Measurements from ENCODE around the gene MAP3K13.

DNA sequence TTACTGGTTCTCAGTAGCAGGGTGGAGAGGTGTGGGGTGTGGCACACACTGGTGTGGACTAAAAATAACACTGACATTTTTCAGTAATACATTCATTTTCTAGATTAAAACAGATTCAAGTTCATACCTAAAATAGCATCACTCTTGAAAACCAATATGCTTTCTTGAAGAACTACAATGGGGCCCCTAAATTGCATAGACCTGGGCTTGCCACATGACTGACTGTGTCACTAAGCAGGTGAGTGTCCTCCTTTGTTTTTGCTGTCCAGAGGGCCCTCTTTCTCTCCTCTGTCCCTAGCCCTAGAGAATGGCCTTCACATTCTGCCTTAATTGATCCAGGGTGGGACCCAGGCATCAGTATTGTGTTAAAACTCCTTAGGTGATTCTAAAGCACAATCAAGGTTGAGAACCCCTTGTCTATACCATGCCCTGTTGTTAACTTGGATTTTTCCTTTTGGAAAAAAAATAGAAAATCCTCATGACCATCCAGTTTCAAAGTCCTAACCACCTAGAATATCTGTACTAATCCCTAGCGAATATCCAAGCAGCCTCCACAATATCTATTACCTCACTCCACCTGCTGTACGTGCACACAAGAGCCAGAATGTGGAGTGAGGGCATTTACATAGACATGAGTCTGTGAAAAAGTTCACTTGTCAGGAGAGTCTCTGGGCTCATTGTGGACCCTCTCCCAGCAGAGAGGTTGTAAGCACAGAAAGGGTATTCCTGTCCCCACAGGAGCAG is 154.6 kb downstream of the MAP3K13 start:
- TF ChIP-seq, protein P1, sequence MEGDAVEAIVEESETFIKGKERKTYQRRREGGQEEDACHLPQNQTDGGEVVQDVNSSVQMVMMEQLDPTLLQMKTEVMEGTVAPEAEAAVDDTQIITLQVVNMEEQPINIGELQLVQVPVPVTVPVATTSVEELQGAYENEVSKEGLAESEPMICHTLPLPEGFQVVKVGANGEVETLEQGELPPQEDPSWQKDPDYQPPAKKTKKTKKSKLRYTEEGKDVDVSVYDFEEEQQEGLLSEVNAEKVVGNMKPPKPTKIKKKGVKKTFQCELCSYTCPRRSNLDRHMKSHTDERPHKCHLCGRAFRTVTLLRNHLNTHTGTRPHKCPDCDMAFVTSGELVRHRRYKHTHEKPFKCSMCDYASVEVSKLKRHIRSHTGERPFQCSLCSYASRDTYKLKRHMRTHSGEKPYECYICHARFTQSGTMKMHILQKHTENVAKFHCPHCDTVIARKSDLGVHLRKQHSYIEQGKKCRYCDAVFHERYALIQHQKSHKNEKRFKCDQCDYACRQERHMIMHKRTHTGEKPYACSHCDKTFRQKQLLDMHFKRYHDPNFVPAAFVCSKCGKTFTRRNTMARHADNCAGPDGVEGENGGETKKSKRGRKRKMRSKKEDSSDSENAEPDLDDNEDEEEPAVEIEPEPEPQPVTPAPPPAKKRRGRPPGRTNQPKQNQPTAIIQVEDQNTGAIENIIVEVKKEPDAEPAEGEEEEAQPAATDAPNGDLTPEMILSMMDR (IDR thresholded peaks at IDR 0.05), result no peak
- no peak for TF ChIP-seq POLR2A (IDR thresholded peaks at IDR 0.05)

Data from ovary (tissue), 3 donors.